ENCODE data around the gene KCNN4. TPM values are rescaled to one million over a fixed set of nuclear protein-coding genes. Genes with fewer than 3 reads are reported as not detected.

The KCNN4 gene
- total RNA-seq, 1 experiment from 2014 or later: 0.62 TPM

DNA sequence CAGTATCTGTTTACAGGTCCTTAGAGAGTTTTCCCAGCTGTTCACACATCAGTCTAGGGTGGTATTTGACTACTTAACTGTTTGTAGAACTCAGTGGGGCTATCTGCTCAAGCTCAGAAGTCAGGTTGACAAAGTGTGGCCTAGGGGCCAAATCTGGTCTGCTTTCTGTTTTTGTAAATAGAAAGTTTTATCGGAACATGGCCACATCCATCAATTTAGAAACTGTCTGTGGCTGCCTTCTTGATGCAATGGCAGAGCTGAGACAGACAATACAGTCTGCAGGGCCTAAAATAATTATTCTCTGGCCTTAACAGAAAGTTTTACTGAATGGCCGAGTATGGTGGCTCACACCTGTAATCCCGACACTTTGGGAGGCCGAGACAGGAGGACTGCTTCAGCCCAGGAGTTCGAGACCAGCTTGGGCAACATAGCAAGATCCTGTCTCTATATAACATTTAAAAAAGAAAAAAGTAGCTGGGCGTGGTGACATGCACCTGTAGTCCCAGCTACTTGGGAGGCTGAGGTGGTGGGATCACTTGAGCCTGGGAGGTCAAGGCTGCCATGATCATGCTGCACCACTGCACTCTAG lies 28.4 kb downstream of the KCNN4 start:
- H3K4me3 ChIP-seq (ENCODE audit: insufficient read depth, low read depth, low read length): no peak overlapping the region
- no peaks in the 10 kb centered on the region for H3K27me3 ChIP-seq (ENCODE audit: control insufficient read depth, insufficient read depth, low read length)
- DNase-seq: no peak
- peaks cover 7% of the 10 kb centered on the region for H3K36me3 ChIP-seq (replicated peaks; ENCODE audit: control insufficient read depth, insufficient read depth, low read length)

DNA sequence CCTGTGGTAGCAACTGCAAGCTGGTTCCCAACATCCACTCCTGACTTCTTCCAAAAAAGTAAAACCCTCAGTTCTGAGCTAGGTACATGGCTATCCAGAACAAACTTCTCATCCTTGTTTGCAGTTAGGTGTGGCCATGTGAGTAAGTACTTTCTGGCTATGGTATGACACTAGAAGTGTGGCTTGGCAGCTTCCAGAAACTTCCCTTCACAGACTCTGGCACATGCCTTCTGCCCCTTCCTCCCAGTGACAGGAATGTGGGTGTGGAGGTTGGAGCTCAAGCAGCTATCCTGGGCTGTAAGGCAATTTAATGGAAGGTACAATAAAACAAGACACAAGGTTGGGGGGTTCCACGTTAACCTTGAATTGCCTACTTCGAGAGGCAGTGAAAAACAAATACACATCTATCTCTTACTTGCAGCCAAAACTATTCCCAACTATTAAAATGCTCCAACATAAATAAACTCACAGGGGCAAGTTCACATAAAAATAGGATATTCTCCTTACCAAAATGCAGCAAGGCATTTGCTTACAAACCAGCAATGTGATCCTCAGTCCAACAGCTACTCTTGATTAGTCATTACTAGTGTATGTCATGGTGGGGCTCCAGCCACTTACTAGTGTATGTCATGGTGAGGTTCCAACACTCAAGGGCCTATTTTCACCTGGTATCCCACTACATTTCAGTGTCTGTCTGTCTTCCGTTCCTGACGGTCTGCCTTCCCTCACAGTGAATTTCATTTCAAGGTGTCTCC lies 29.1 kb downstream of the KCNN4 start:
- DNase-seq: no peak
- Histone ChIP-seq H3K4me3 (ENCODE audit: insufficient read depth, low read depth, low read length) (no peak overlapping the region), H3K27me3 (ENCODE audit: control insufficient read depth, insufficient read depth, low read length) (no peaks in the 10 kb centered on the region), H3K36me3 (replicated peaks; ENCODE audit: control insufficient read depth, insufficient read depth, low read length) (peaks cover 14% of the 10 kb centered on the region)

DNA sequence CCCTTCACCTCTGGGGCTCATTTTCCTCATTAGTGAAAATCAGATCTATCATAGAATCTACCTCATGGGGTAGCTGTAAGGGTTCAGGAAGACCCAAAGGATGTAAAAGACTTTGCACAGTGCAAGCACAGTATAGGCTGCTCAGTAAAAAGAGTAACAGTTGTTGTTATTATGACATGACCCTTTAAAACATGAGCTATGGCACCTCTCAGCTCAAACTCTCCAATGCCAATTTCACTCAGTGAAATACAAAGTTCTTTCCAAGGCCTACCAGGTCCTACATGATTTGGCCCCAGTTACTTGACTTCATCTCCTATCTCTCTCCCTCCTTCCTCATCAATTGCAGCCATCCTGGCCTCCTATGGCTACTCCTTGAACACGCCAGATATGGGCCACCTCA lies 30.9 kb downstream of the KCNN4 start:
- H3K4me3 ChIP-seq (ENCODE audit: insufficient read depth, low read depth, low read length): no peak overlapping the region
- DNase-seq: no peak
- no peaks in the 10 kb centered on the region for H3K27me3 ChIP-seq (ENCODE audit: control insufficient read depth, insufficient read depth, low read length)
- H3K36me3 ChIP-seq (replicated peaks; ENCODE audit: control insufficient read depth, insufficient read depth, low read length): peaks cover 19% of the 10 kb centered on the region

DNA sequence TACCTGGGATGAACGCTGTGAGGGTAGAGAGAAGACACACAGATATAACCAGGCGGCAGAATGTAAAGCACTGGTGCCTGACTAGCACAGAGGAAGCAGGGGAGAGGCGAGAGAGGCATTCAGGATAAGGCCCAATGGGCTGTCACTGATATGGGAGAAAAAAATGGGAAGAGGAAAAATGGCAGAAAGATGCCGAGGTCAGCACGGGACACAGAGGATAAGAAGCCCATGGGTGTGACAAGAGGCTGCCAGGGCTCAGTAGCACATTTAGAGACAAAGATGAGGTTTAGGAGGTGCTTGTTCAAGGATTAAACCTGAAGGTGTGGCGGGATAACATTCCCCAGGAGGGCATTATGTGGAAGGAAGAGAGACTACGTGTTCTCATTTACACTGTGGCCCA lies 31.6 kb downstream of the KCNN4 start:
- no peak overlapping the region for H3K4me3 ChIP-seq (ENCODE audit: insufficient read depth, low read depth, low read length)
- no peaks in the 10 kb centered on the region for H3K27me3 ChIP-seq (ENCODE audit: control insufficient read depth, insufficient read depth, low read length)
- peaks cover 21% of the 10 kb centered on the region for H3K36me3 ChIP-seq (replicated peaks; ENCODE audit: control insufficient read depth, insufficient read depth, low read length)
- DNase-seq: no peak

DNA sequence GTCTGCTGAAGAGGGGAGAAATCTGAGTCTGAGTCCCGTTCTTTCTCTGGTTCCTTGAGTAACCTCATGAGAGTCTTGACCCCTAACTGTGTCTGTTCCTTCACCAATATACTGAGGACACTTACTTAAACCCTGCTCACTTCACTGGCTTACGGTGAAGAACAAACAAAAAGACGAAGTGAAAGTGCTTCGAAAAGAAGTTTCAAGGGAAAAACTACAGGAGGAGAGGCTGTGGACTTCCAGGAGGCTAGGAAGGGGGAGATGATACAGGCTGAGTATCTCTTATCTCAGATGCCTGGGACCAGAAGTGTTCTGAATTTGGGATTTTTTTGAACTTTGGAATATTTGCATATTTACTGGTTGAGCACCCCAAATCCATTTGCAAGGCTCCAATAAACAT lies 32.1 kb downstream of the KCNN4 start:
- Histone ChIP-seq H3K36me3 (replicated peaks; ENCODE audit: control insufficient read depth, insufficient read depth, low read length) (peaks cover 21% of the 10 kb centered on the region), H3K27me3 (ENCODE audit: control insufficient read depth, insufficient read depth, low read length) (no peaks in the 10 kb centered on the region), H3K4me3 (ENCODE audit: insufficient read depth, low read depth, low read length) (no peak overlapping the region)
- DNase-seq: no peak

DNA sequence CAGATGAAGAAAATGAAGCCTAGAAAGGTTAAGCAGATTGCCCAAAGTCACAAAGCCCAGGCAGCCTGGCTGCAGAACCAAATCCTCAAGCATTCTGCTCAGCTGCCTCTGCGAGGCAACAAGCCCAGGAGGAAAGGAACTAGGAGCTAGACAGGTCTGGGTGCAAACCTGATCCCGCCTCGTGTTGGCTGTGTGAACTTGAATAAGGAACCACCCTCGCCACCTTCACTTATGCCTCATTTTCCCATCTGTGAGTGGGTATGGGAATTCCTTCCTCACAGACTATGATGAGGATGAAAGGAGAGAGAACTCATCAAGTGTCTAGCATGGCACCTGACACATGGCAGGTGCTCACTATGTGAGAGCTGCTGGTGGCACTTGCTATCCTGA lies 32.6 kb downstream of the KCNN4 start:
- peaks cover 21% of the 10 kb centered on the region for H3K36me3 ChIP-seq (replicated peaks; ENCODE audit: control insufficient read depth, insufficient read depth, low read length)
- no peak for DNase-seq
- no peaks in the 10 kb centered on the region for H3K27me3 ChIP-seq (ENCODE audit: control insufficient read depth, insufficient read depth, low read length)
- no peak overlapping the region for H3K4me3 ChIP-seq (ENCODE audit: insufficient read depth, low read depth, low read length)

DNA sequence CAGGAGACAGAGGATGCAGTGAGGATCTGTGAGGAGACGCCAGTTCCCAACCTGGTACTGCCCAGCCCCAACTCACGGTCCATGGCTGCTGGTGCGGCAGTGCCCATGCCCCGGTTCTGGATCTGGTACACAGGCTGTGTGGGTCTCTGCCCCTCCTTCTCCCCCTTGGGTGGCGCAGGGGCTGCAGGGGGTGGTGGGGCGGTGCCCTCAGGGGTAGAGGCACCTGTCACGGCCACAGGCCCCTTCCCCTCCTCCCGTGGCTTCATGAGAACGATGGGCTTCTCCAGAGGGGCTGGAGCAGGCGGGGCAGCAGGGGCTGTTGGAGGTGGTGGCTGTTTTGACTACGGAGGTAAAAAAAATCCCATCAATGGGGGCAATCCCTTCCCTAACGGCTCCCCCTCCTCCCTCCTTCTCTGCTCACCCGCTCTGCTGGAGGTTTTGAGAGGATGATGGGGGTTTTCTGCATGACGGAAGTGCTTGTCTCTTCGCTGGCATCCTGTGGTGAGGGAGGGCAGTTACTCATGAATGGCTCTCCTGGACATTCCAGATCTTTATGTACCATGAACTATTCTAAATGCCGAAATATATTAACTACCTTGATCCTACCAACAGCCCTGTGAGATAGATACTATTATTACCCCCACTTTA lies 33.1 kb downstream of the KCNN4 start:
- Histone ChIP-seq H3K36me3 (replicated peaks; ENCODE audit: control insufficient read depth, insufficient read depth, low read length) (peaks cover 21% of the 10 kb centered on the region), H3K27me3 (ENCODE audit: control insufficient read depth, insufficient read depth, low read length) (no peaks in the 10 kb centered on the region), H3K4me3 (ENCODE audit: insufficient read depth, low read depth, low read length) (no peak overlapping the region)
- DNase-seq: no peak

DNA sequence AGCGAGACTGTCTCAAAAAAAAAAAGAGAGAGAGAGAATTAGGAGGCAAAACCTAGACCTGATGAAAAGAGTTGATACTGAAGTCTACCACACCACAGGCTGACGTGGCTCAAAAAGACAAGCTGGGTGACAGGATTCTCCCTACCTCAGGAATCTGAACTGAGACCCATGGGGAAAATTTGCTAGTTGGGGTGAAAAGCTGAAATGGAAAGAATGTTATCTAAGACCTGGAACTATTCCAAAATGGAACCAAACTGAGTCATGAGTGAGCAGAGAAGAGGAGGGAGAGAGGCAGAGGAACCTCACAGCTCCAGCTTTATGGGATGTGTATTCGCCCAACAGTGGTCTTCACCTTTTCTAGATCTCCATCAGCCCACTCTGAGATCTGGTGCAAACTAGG lies 37.7 kb downstream of the KCNN4 start:
- no peak overlapping the region for H3K4me3 ChIP-seq (ENCODE audit: insufficient read depth, low read depth, low read length)
- H3K36me3 ChIP-seq (replicated peaks; ENCODE audit: control insufficient read depth, insufficient read depth, low read length): peaks cover 32% of the 10 kb centered on the region
- DNase-seq: no peak
- no peaks in the 10 kb centered on the region for H3K27me3 ChIP-seq (ENCODE audit: control insufficient read depth, insufficient read depth, low read length)

DNA sequence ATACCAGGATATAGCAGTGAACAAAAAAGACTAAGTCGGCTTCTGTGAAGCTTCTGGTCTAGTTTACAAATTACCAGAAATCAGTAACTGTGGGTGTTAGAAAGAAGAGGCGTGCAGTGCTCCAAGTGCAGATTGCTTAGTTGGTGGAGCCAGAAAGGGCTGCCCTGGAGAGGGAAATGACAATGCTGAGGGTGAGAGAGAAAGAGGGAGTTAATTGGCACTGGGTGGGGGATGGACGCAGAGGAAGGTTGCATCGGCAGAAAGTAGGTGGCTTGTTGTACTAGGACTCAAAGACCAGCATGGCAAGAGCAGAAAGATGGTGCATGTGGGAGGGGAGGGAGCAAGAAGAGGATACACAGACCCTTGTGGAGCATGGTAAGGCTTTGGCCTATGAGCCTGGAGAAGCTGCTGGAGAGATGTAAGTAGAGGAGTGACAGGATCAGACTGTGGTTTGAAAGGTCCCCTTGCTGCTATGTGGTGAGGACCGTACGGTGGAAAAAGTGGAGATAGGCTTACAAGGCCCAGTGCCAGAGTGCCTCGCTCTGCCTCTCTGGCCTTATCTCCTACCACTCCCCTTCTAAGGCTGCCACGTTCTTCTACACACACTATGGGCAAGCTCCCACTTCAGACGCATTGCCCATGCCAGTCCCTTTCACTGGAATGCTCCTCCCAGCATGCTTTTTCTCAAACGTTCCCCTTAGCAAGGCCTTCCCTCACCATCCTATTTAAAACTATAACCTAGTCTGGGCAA lies 39.5 kb downstream of the KCNN4 start:
- Histone ChIP-seq H3K36me3 (replicated peaks; ENCODE audit: control insufficient read depth, insufficient read depth, low read length) (peaks cover 29% of the 10 kb centered on the region), H3K27me3 (ENCODE audit: control insufficient read depth, insufficient read depth, low read length) (no peaks in the 10 kb centered on the region), H3K4me3 (ENCODE audit: insufficient read depth, low read depth, low read length) (no peak overlapping the region)
- DNase-seq: no peak

DNA sequence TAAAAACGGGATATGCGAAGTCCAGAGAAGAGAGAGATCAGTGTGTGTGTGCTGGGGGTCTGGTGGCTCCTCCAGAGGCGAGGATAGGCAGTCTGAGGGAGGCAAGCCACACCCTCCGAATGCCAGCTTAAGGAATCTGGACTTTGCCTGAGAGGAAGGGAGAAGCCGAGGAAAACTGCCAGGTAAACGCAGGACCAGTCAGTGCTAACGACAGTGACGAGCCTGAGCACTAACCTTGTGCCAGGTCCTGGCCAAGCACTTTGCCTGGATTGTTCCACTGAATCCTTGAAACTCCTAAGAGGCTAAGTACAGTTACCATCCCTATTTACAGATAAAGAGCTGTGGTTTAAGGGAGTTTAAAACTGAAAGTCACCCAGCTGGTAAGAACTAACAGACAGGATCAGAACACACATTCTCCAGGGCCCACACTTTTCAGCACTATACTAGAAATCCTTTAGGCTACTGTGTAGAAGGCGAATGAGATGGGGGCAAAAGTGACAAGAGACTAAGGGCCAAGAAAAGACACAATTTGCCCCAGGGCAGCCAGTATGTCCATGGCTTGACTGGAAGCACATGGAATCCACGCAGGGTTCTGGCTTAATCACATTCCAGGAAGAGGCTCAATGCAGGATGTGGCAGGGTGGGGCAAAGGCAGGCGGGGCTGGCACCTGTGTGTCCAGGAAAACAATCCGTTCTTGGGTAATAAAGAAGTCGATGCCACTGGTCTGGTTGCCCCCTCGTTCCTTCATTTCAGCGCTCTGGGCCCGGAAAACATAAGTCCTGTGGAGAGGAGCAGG lies 41.1 kb downstream of the KCNN4 start:
- H3K27me3 ChIP-seq (ENCODE audit: control insufficient read depth, insufficient read depth, low read length): no peaks in the 10 kb centered on the region
- no peak for DNase-seq
- no peak overlapping the region for H3K4me3 ChIP-seq (ENCODE audit: insufficient read depth, low read depth, low read length)
- peaks cover 27% of the 10 kb centered on the region for H3K36me3 ChIP-seq (replicated peaks; ENCODE audit: control insufficient read depth, insufficient read depth, low read length)

DNA sequence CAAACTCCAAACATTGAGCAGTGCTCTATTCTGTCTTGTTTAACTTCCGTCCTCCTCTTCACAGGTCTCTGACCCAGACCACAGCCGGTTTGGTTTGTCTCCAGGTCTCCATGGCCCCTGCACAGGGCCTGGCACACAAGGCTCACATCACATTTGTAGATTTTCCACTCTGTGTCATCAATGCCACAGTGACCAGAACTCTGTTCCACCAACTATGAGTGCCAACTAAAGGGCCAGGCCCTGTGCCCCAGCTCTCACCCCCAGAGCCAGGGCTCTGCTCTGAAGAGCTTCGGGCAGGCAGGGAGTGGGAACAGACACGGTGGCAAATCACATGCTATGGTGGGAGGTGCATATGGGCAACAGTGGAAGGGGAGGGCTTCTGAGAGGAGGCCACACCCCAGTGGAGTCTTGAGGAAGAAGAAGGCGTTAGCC lies 42.0 kb downstream of the KCNN4 start:
- Histone ChIP-seq H3K27me3 (ENCODE audit: control insufficient read depth, insufficient read depth, low read length) (no peaks in the 10 kb centered on the region), H3K4me3 (ENCODE audit: insufficient read depth, low read depth, low read length) (no peak overlapping the region), H3K36me3 (replicated peaks; ENCODE audit: control insufficient read depth, insufficient read depth, low read length) (peaks cover 27% of the 10 kb centered on the region)
- DNase-seq: no peak

DNA sequence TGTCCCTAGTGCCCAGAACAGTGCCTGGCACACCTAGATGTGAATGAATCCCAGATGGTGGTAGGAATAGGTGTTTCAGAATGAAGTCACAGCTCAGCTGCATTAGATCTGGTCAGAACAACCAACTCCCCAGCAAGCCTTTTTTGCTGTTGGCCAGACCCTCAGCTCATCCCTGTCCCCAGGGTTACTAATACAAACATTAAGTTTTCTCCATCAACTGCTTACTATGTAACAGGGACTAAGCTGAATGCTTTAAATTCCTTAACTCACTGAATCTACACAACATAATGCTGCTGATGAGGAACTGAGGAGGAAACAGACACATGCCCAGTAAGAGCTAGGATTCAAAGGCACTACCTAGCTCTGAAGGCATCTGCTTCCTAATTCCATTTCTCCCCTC lies 44.8 kb downstream of the KCNN4 start:
- Histone ChIP-seq H3K36me3 (replicated peaks; ENCODE audit: control insufficient read depth, insufficient read depth, low read length) (peaks cover 28% of the 10 kb centered on the region), H3K4me3 (ENCODE audit: insufficient read depth, low read depth, low read length) (no peak overlapping the region), H3K27me3 (ENCODE audit: control insufficient read depth, insufficient read depth, low read length) (no peaks in the 10 kb centered on the region)
- DNase-seq: no peak

DNA sequence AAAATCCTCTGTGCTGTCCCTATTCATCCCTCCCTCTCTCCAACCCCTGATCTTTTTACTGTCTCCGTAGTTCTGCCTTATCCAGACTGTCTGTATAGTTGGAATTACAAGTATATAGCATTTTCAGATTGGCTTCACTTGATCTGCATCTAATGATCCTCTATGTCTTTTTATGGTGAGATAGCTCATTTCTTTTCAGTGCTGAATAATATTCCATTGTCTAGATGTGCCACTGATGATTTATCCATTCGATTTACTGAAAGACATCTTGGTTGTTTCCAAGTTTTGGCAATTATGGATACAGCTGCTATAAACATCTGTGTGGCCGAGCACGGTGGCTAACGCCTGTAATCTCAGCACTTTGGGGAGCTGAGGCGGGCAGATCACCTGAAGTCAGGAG lies 45.8 kb downstream of the KCNN4 start:
- Histone ChIP-seq H3K36me3 (replicated peaks; ENCODE audit: control insufficient read depth, insufficient read depth, low read length) (peaks cover 28% of the 10 kb centered on the region), H3K4me3 (ENCODE audit: insufficient read depth, low read depth, low read length) (no peak overlapping the region), H3K27me3 (ENCODE audit: control insufficient read depth, insufficient read depth, low read length) (no peaks in the 10 kb centered on the region)
- DNase-seq: no peak

DNA sequence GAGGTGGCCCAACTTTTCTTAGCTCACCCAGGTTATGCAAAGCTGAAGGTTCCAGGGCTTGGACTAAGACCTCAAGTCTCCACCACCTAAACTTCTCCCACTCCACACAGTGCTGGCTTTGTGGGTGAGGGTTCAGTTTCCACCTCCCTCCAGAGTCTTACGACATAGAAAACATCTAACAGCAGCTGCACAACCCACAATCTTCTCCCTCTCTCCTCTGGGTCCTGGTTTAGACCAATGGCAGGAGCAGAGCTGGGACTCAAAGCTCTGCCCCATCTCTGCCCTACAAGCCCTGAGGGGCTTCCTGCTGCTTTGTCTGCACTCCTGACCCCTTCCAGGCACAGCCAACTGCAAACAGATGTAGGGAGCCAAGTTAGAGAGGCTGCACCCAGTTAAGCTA lies 48.9 kb downstream of the KCNN4 start:
- Histone ChIP-seq H3K27me3 (ENCODE audit: control insufficient read depth, insufficient read depth, low read length) (no peaks in the 10 kb centered on the region), H3K4me3 (ENCODE audit: insufficient read depth, low read depth, low read length) (no peak overlapping the region), H3K36me3 (replicated peaks; ENCODE audit: control insufficient read depth, insufficient read depth, low read length) (peaks cover 15% of the 10 kb centered on the region)
- no peak for DNase-seq
